OCI-LY3 (cell line): ENCODE measurements around the gene PTPN5.

Source experiments
- H2AFZ ChIP-seq: fragments of 200-600, 300-600 bp; shearing (Covaris generic); 2 replicates; pipeline ENCODE4 v1.6.0; 2014; ENCODE audit warnings: antibody characterized with exemption, low read depth, low read length
- H3K27ac ChIP-seq: fragments of 200-600, 300-600 bp; sonication (generic); 2 replicates; pipeline ENCODE4 v1.5.1; 2014; ENCODE audit warnings: mild to moderate bottlenecking, low read length, moderate library complexity, mixed read lengths
- H3K27me3 ChIP-seq: fragments of 200-600, 300-600 bp; sonication (generic); 2 replicates; pipeline ENCODE4 v1.6.1; 2014; ENCODE audit warnings: low read depth, low read length, mixed read lengths
- H3K36me3 ChIP-seq: fragments of 200-600, 300-600 bp; sonication (generic); replicated peaks from 2 replicates; pipeline ENCODE3; 2014; ENCODE audit warnings: low read depth, low read length, mixed read lengths
- H3K4me1 ChIP-seq: fragments of 300-600, 200-600 bp; sonication (generic); 2 replicates; pipeline ENCODE4 v1.6.1; 2014; ENCODE audit warnings: low read length, mixed read lengths
- H3K4me2 ChIP-seq: fragments of 200-600, 300-600 bp; sonication (generic); 2 replicates; pipeline ENCODE4 v1.6.1; 2014; ENCODE audit warnings: low read length, mixed read lengths
- H3K4me3 ChIP-seq: fragments of 300-600, 200-600 bp; sonication (generic); 2 replicates; pipeline ENCODE4 v1.5.1; 2014; ENCODE audit warnings: antibody characterized with exemption, mild to moderate bottlenecking, low read length, moderate library complexity
- H3K79me2 ChIP-seq: fragments of 300-600, 200-600 bp; shearing (Covaris generic); 2 replicates; pipeline ENCODE4 v1.6.1; 2014; ENCODE audit warnings: mild to moderate bottlenecking, low read length, mixed read lengths
- H3K9ac ChIP-seq: fragments of 300-600, 200-600 bp; shearing (Covaris generic); 2 replicates; pipeline ENCODE4 v1.6.0; 2014; ENCODE audit warnings: mild to moderate bottlenecking, low read length, moderate library complexity
- H3K9me3 ChIP-seq: fragments of 200-600, 300-600 bp; shearing (Covaris generic); 2 replicates; pipeline ENCODE4 v1.6.1; 2014; ENCODE audit warnings: low read length, mixed read lengths; ENCODE audit not compliant: insufficient read depth
- H4K20me1 ChIP-seq: fragments of 200-600, 300-600 bp; sonication (generic); 2 replicates; pipeline ENCODE4 v1.6.1; 2016; ENCODE audit warnings: low read length, mixed read lengths; ENCODE audit not compliant: insufficient read depth
- CTCF ChIP-seq: fragments of 200-600, 300-600 bp; sonication (generic); IDR thresholded peaks from 2 replicates; pipeline ENCODE4 v1.5.1; 2014; ENCODE audit warnings: antibody characterized with exemption, low read length, low read depth
- EZH2phosphoT487 ChIP-seq: fragments of 200-600 bp; shearing (Covaris generic); IDR thresholded peaks from 2 replicates; pipeline ENCODE4 v1.6.1; 2018; ENCODE audit warnings: antibody characterized with exemption, mixed run types, low read depth

PTPN5 gene

GRCh38 chr11:18804199-18804999, 12.8 kb upstream of the PTPN5 start:
- no peaks in the 10 kb centered on the region for H3K4me1 ChIP-seq
- no peak overlapping the region for H3K9ac ChIP-seq
- no peak overlapping the region for H3K4me2 ChIP-seq

GRCh38 chr11:18802381-18803257, 11.0 kb upstream of the PTPN5 start:
- peak overlapping the region; percentile 36 for H3K4me2 ChIP-seq
- TF ChIP-seq EZH2phosphoT487: no peak
- TF ChIP-seq CTCF: peak; percentile 88
- no peaks in the 10 kb centered on the region for H3K36me3 ChIP-seq
- H3K9ac ChIP-seq: no peak overlapping the region
- H3K79me2 ChIP-seq: no peaks in the 10 kb centered on the region
- no peaks in the 10 kb centered on the region for H3K4me1 ChIP-seq
- 0 out of 2 replicates have a peak overlapping the region, but pooled peaks have one; percentile 13 for H2AFZ ChIP-seq
- no peak overlapping the region for H3K4me3 ChIP-seq
- H3K27me3 ChIP-seq: peaks cover 58% of the 10 kb centered on the region
- no peaks in the 10 kb centered on the region for H4K20me1 ChIP-seq
- no peaks in the 10 kb centered on the region for H3K9me3 ChIP-seq
- no peak overlapping the region for H3K27ac ChIP-seq

More at GRCh38 chr11:18804199-18804999, 12.8 kb upstream of the PTPN5 start:
- Histone ChIP-seq H4K20me1 (no peaks in the 10 kb centered on the region), H3K9me3 (no peaks in the 10 kb centered on the region), H3K4me3 (no peak overlapping the region), H3K27ac (no peak overlapping the region), H3K36me3 (no peaks in the 10 kb centered on the region), H3K79me2 (no peaks in the 10 kb centered on the region), H3K27me3 (peaks cover 47% of the 10 kb centered on the region), H2AFZ (no peak overlapping the region)
- no peak for TF ChIP-seq EZH2phosphoT487
- TF ChIP-seq CTCF: no peak

GRCh38 chr11:18798799-18799469, 7.3 kb upstream of the PTPN5 start:
- TF ChIP-seq EZH2phosphoT487 (no peak), CTCF (no peak)
- H4K20me1 ChIP-seq: no peaks in the 10 kb centered on the region

More at GRCh38 chr11:18798799-18799469, 7.3 kb upstream of the PTPN5 start:
- Histone ChIP-seq H3K27ac (no peak overlapping the region), H3K36me3 (no peaks in the 10 kb centered on the region), H3K9me3 (no peaks in the 10 kb centered on the region), H3K4me3 (no peak overlapping the region), H3K27me3 (peaks cover 28% of the 10 kb centered on the region), H3K9ac (no peak overlapping the region), H3K4me2 (no peak overlapping the region), H3K79me2 (no peaks in the 10 kb centered on the region), H3K4me1 (peaks cover 7% of the 10 kb centered on the region), H2AFZ (no peak overlapping the region)
